PC-9 (cell line): Measurements from ENCODE around the gene GSTA4. TPM values are rescaled to one million over a fixed set of nuclear protein-coding genes. Genes with fewer than 3 reads are reported as not detected.
A peak's percentile ranks its signal among the peaks of the same experiment; 100 is the strongest.

Experiments used
- BruUV-seq: library from RNA; stranded (reverse); fragments of 400-500 nt; replicated peaks from 2 replicates; lab custom pipeline; 2021; lab: Mats Ljungman, UMichigan
- CTCF ChIA-PET: fragments of 300-600 bp; sonication (Branson Sonifier 250); formaldehyde crosslinking; loops from one replicate; lab custom pipeline; 2022; ENCODE audit warnings: antibody characterized with exemption; lab: Charles Lee
- POLR2A ChIA-PET: fragments of 300-600 bp; sonication (Branson Sonifier 250); formaldehyde crosslinking; loops from one replicate; lab custom pipeline; 2022; ENCODE audit warnings: antibody characterized with exemption; ENCODE audit not compliant: unreplicated experiment; lab: Charles Lee
- DNase-seq, 2 experiments: peaks; one replicate each; pipeline versions ENCODE4 v3.0.0 to v3.0.0-alpha.2; 2015 to 2022; ENCODE audit warnings: mixed read lengths in 1 of 2
- H2AFZ ChIP-seq: fragments of 200-600 bp; sonication (generic); 2 replicates; pipeline ENCODE4 v1.8.1; 2017; ENCODE audit warnings: antibody characterized with exemption
- H3F3A ChIP-seq: fragments of 200-600 bp; sonication (generic); 2 replicates; pipeline ENCODE4 v1.8.1; 2017; ENCODE audit warnings: antibody characterized with exemption, mild to moderate bottlenecking, low read depth; ENCODE audit not compliant: insufficient read depth
- H3K27ac ChIP-seq: fragments of 200-600 bp; sonication (generic); 2 replicates; pipeline ENCODE4 v1.6.1; 2016; ENCODE audit warnings: mixed run types
- H3K27me3 ChIP-seq: fragments of 200-600 bp; sonication (generic); 2 replicates; pipeline ENCODE4 v1.6.1; 2016; ENCODE audit warnings: low read depth, mixed run types; ENCODE audit not compliant: insufficient read depth
- H3K36me3 ChIP-seq: fragments of 200-600 bp; sonication (generic); 2 replicates; pipeline ENCODE4 v1.6.1; 2016; ENCODE audit warnings: low read depth, mixed run types
- H3K4me1 ChIP-seq: fragments of 200-600 bp; sonication (generic); replicated peaks from 2 replicates; pipeline ENCODE4 v1.6.1; 2016; ENCODE audit warnings: mixed run types; ENCODE audit not compliant: insufficient read depth
- H3K4me2 ChIP-seq: fragments of 200-600 bp; sonication (generic); 2 replicates; pipeline ENCODE4 v1.6.1; 2017; ENCODE audit warnings: mixed run types
- H3K4me3 ChIP-seq: fragments of 200-600 bp; sonication (generic); 2 replicates; pipeline ENCODE4 v1.6.1; 2016; ENCODE audit warnings: mixed run types
- H3K79me2 ChIP-seq: fragments of 200-600 bp; sonication (generic); 2 replicates; pipeline ENCODE4 v1.6.1; 2017; ENCODE audit warnings: low read depth, mixed run types
- H3K9me2 ChIP-seq: fragments of 200-600 bp; sonication (generic); 2 replicates; pipeline ENCODE4 v1.8.1; 2017; ENCODE audit warnings: mild to moderate bottlenecking; ENCODE audit not compliant: insufficient read depth
- H3K9me3 ChIP-seq: fragments of 200-600 bp; sonication (generic); 2 replicates; pipeline ENCODE4 v1.8.1; 2016; ENCODE audit warnings: low read depth; ENCODE audit not compliant: insufficient read depth
- H4K20me1 ChIP-seq: fragments of 200-600 bp; sonication (generic); 2 replicates; pipeline ENCODE4 v1.8.1; 2017; ENCODE audit not compliant: insufficient read depth
- CTCF ChIP-seq: fragments of 200-600 bp; sonication (generic); conservative IDR thresholded peaks from 2 replicates; pipeline ENCODE4 v1.6.1; 2017; ENCODE audit warnings: mixed run types, antibody characterized with exemption, mild to moderate bottlenecking, moderate library complexity
- EZH2 ChIP-seq: fragments of 200-600 bp; sonication (generic); IDR thresholded peaks from 2 replicates; pipeline ENCODE4 v1.8.0; 2017; ENCODE audit warnings: antibody characterized with exemption, low read depth
- intact Hi-C: fragments of 100-400 bp; cut with micrococcal nuclease; formaldehyde crosslinking; loops from one replicate; pipeline ENCODE4 v1.10.0; 2022; ENCODE audit not compliant: unreplicated experiment
- total RNA-seq: library from RNA; stranded (reverse); gene quantifications from 2 replicates; pipeline ENCODE4 v1.2.3, GENCODE V29; 2021

The GSTA4 gene
- total RNA-seq, 1 experiment from 2014 or later, result 3.4 TPM

GRCh38 chr6:53018446-53018845 is 23.4 kb upstream of the GSTA4 start:
- Histone ChIP-seq H3K27me3 (no peaks in the 10 kb centered on the region), H2AFZ (no peak overlapping the region), H3F3A (peaks cover 21% of the 10 kb centered on the region; the same call in 1 of the 2 replicates), H4K20me1 (no peaks in the 10 kb centered on the region), H3K4me3 (no peak overlapping the region), H3K36me3 (no peaks in the 10 kb centered on the region), H3K4me1 (peaks cover 26% of the 10 kb centered on the region), H3K9me3 (no peaks in the 10 kb centered on the region), H3K27ac (no peak overlapping the region), H3K79me2 (no peaks in the 10 kb centered on the region), H3K9me2 (no peaks in the 10 kb centered on the region; the same call in 1 of the 2 replicates), H3K4me2 (no peak overlapping the region)
- no TSS peak for BruUV-seq
- intact Hi-C loops, result no loop called here
- DNase-seq, result no peak
- CTCF ChIA-PET, result no interaction called here
- no peak for TF ChIP-seq EZH2
- TF ChIP-seq CTCF, result no peak
- POLR2A ChIA-PET, result no interaction called here

GRCh38 chr6:53015486-53015885 is 20.4 kb upstream of the GSTA4 start:
- intact Hi-C loops, result no loop called here
- H3F3A ChIP-seq, result peaks cover 26% of the 10 kb centered on the region; the same call in 1 of the 2 replicates
- H3K4me2 ChIP-seq, result peak overlapping the region; percentile 41; the same call in 1 of the 2 replicates
- no peaks in the 10 kb centered on the region for H3K79me2 ChIP-seq
- H2AFZ ChIP-seq, result no peak overlapping the region
- ChIA-PET POLR2A (no interaction called here), CTCF (no interaction called here)
- H3K27ac ChIP-seq, result no peak overlapping the region; the same call in 1 of the 2 replicates
- no TSS peak for BruUV-seq
- no peak for DNase-seq
- TF ChIP-seq EZH2 (no peak), CTCF (no peak)
- peaks cover 3% of the 10 kb centered on the region; the same call in 1 of the 2 replicates for H3K36me3 ChIP-seq
- no peaks in the 10 kb centered on the region for H3K9me3 ChIP-seq
- H3K27me3 ChIP-seq, result no peaks in the 10 kb centered on the region
- H3K9me2 ChIP-seq, result no peaks in the 10 kb centered on the region
- no peak overlapping the region for H3K4me3 ChIP-seq
- peaks cover 42% of the 10 kb centered on the region for H3K4me1 ChIP-seq
- H4K20me1 ChIP-seq, result no peaks in the 10 kb centered on the region

- DNase-seq, result peak in 1 of 2 experiments; percentile 68
- BruUV-seq, result no TSS peak
- H3K4me2 ChIP-seq, result peak overlapping the region; percentile 41
- peaks cover 42% of the 10 kb centered on the region for H3K4me1 ChIP-seq
- no peaks in the 10 kb centered on the region for H3K9me2 ChIP-seq
- no peaks in the 10 kb centered on the region for H3K27me3 ChIP-seq
- H2AFZ ChIP-seq, result no peak overlapping the region
- no peak overlapping the region for H3K4me3 ChIP-seq
- no peaks in the 10 kb centered on the region for H3K9me3 ChIP-seq
- peaks cover 26% of the 10 kb centered on the region; the same call in 1 of the 2 replicates for H3F3A ChIP-seq
- H4K20me1 ChIP-seq, result no peaks in the 10 kb centered on the region
- TF ChIP-seq EZH2, result no peak
- no peak for TF ChIP-seq CTCF
- H3K36me3 ChIP-seq, result peaks cover 3% of the 10 kb centered on the region; the same call in 1 of the 2 replicates
- H3K27ac ChIP-seq, result peak overlapping the region; percentile 61
- intact Hi-C loops, result loop anchor here (1.0 kb wide), 1 partner anchor 19 kb away; the partner anchor contains the start of gene GSTA4
- POLR2A ChIA-PET, result no interaction called here
- H3K79me2 ChIP-seq, result no peaks in the 10 kb centered on the region
- CTCF ChIA-PET, result no interaction called here
Measured at GRCh38 chr6:53014744-53015143, 19.7 kb upstream of the GSTA4 start.
